Measurements from ENCODE around the gene TXLNA.

DNA sequence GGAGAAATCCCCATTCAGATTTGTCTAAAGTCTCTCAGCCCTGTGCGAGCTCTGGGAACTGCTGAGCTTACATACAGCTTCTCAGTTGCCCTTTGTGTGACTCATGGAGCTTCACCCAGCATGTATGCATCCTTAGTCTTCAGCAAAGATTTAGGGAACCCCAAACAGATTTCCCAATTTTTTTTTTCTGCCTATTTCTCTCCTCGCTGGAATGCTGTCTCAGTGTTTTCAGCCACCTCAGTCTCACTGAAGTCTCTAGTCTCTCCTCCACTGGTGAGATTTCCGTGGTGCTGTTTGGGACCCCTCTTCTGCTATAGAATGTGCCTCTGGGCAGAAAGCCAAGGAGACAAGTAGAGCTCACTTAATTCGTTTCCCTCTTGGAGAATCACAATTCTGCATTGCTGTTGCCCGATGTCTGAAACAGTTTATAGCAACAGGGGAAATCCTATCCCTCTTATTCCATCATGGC is 28.1 kb upstream of the TXLNA start:
- TF ChIP-seq, protein P1, sequence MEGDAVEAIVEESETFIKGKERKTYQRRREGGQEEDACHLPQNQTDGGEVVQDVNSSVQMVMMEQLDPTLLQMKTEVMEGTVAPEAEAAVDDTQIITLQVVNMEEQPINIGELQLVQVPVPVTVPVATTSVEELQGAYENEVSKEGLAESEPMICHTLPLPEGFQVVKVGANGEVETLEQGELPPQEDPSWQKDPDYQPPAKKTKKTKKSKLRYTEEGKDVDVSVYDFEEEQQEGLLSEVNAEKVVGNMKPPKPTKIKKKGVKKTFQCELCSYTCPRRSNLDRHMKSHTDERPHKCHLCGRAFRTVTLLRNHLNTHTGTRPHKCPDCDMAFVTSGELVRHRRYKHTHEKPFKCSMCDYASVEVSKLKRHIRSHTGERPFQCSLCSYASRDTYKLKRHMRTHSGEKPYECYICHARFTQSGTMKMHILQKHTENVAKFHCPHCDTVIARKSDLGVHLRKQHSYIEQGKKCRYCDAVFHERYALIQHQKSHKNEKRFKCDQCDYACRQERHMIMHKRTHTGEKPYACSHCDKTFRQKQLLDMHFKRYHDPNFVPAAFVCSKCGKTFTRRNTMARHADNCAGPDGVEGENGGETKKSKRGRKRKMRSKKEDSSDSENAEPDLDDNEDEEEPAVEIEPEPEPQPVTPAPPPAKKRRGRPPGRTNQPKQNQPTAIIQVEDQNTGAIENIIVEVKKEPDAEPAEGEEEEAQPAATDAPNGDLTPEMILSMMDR (optimal IDR thresholded peaks at IDR 0.05 in 1 of 3, IDR thresholded peaks at IDR 0.05 in 1 of 3, conservative IDR thresholded peaks at IDR 0.05 in 1 of 3; ENCODE audit: extremely low read depth in 1 of 3, insufficient read depth in 2 of 3, low read length in 3 of 3) = no peak
- TF ChIP-seq EZH2 (IDR thresholded peaks at IDR 0.05; ENCODE audit: low read length) = no peak

Data from keratinocyte (primary cell).